ENCODE results near the gene ZP1. TPM values are rescaled to one million over a fixed set of nuclear protein-coding genes. Genes with fewer than 3 reads are reported as not detected.
A peak's percentile ranks its signal among the peaks of the same experiment; 100 is the strongest.

The ZP1 gene
- total RNA-seq, 4 donors from 2014 or later, result 0.26 TPM; not detected in 3

GRCh38 chr11:60880643-60881282 is 13.4 kb downstream of the ZP1 start:
- DNase-seq (ENCODE audit: extremely low spot score), result no peak
- no peak overlapping the region for H3K27ac ChIP-seq (replicated peaks in 1 of 4)
- H3K9me3 ChIP-seq, result no peaks in the 10 kb centered on the region
- no peak for TF ChIP-seq POLR2AphosphoS5 (IDR thresholded peaks at IDR 0.05)
- TF ChIP-seq EP300 (IDR thresholded peaks at IDR 0.05), result no peak
- TF ChIP-seq, protein P1, sequence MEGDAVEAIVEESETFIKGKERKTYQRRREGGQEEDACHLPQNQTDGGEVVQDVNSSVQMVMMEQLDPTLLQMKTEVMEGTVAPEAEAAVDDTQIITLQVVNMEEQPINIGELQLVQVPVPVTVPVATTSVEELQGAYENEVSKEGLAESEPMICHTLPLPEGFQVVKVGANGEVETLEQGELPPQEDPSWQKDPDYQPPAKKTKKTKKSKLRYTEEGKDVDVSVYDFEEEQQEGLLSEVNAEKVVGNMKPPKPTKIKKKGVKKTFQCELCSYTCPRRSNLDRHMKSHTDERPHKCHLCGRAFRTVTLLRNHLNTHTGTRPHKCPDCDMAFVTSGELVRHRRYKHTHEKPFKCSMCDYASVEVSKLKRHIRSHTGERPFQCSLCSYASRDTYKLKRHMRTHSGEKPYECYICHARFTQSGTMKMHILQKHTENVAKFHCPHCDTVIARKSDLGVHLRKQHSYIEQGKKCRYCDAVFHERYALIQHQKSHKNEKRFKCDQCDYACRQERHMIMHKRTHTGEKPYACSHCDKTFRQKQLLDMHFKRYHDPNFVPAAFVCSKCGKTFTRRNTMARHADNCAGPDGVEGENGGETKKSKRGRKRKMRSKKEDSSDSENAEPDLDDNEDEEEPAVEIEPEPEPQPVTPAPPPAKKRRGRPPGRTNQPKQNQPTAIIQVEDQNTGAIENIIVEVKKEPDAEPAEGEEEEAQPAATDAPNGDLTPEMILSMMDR (IDR thresholded peaks at IDR 0.05), result no peak
- TF ChIP-seq POLR2A (IDR thresholded peaks at IDR 0.05; ENCODE audit: low read depth), result no peak
- no peaks in the 10 kb centered on the region for H3K27me3 ChIP-seq
- H3K36me3 ChIP-seq, result peaks cover 0 to 37% (median 20%) of the 10 kb centered on the region in 4 donors
- H3K4me1 ChIP-seq, result peaks cover 17 to 29% (median 22%) of the 10 kb centered on the region in 4 donors
- intact Hi-C loops (cut with DNase I), result no loop called here
- WGBS, result 84% methylated on average over 8 of the region's 8 CpGs
- H3K4me3 ChIP-seq, result no peak overlapping the region

DNA sequence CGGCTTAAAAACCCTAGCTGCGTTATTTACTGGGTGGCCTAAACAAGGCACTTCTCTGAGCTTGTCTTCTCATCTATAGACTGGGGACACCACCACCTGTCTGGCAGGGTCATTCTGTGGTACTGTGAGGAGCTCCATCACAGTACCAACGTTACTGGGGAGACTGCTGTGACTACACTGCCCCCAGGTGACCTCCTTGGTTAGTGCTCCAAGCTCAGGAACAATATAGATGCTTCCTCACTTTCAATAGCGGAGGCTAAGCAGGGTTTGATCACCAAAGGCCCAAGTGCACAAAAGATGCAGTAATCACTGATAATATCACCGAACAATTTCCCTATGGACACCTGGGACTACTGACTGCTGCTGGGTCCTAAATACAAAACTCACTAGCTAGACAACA is 20.2 kb downstream of the ZP1 start:
- no peak overlapping the region for H3K4me3 ChIP-seq
- H3K27me3 ChIP-seq, result no peaks in the 10 kb centered on the region
- DNase-seq (ENCODE audit: extremely low spot score), result no peak
- intact Hi-C loops (cut with DNase I), result no loop called here
- peaks cover 3 to 44% (median 25%) of the 10 kb centered on the region in 4 donors for H3K36me3 ChIP-seq
- no peaks in the 10 kb centered on the region for H3K9me3 ChIP-seq
- no peak for TF ChIP-seq POLR2AphosphoS5 (IDR thresholded peaks at IDR 0.05)
- TF ChIP-seq, protein P1 (IDR thresholded peaks at IDR 0.05), result peak in 2 of 3 experiments; percentile 50 to 51
- H3K4me1 ChIP-seq, result peaks cover 0 to 15% (median 2%) of the 10 kb centered on the region in 4 donors
- WGBS, result 74% methylated on average over 4 of the region's 5 CpGs
- H3K27ac ChIP-seq (replicated peaks in 1 of 4), result no peak overlapping the region

DNA sequence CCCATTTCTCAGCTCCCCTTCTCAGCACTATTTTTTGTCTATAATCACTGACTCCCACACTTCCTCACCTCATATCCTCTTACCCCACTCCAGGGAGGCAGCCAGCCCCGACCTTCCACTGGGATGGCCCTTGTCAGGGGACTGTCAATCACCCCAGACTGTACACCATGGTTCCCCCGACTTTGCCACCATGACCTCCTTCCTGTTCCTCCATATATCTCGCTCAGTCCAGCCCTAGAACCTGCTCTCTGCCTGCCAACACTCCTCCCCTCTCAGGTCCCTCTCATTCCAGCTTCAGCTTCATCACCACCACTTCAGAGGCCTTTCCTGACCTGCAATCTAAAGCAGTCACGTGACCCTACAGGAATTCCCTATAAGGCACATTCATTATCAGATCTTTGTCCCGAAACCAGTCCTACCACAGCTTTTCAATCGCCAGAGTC is 22.5 kb downstream of the ZP1 start:
- intact Hi-C loops (cut with DNase I), result no loop called here
- Histone ChIP-seq H3K4me3 (no peak overlapping the region), H3K27ac (replicated peaks in 1 of 4) (no peak overlapping the region), H3K36me3 (peaks cover 17 to 68% (median 48%) of the 10 kb centered on the region in 4 donors), H3K27me3 (no peaks in the 10 kb centered on the region), H3K9me3 (no peaks in the 10 kb centered on the region), H3K4me1 (peaks cover 0 to 15% (median 2%) of the 10 kb centered on the region in 4 donors)
- no peak for DNase-seq (ENCODE audit: extremely low spot score)
- no peak for TF ChIP-seq POLR2A (IDR thresholded peaks at IDR 0.05; ENCODE audit: low read depth)
- no peak for TF ChIP-seq POLR2AphosphoS5 (IDR thresholded peaks at IDR 0.05)
- WGBS, result 71% methylated on average over 6 of the region's 6 CpGs

DNA sequence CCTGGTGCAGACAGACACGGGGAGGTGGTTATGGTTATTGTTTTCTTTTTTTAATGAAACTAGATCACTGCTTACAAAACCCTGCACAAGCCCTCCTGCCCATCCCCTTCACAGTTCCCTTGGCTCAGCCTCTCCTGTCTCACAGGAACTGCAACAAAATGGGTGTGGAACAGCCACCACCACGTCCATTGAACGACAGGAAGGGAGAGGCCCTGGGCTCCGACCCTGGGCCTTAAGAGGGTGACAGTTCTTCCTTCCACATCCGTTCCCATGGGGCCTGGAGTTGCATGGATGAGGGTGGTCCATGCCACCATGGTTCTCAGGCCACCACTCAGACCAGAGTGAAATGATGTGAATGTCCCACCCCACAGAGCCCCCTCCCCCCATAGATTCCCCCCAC is 23.4 kb downstream of the ZP1 start:
- no peaks in the 10 kb centered on the region for H3K9me3 ChIP-seq

DNA sequence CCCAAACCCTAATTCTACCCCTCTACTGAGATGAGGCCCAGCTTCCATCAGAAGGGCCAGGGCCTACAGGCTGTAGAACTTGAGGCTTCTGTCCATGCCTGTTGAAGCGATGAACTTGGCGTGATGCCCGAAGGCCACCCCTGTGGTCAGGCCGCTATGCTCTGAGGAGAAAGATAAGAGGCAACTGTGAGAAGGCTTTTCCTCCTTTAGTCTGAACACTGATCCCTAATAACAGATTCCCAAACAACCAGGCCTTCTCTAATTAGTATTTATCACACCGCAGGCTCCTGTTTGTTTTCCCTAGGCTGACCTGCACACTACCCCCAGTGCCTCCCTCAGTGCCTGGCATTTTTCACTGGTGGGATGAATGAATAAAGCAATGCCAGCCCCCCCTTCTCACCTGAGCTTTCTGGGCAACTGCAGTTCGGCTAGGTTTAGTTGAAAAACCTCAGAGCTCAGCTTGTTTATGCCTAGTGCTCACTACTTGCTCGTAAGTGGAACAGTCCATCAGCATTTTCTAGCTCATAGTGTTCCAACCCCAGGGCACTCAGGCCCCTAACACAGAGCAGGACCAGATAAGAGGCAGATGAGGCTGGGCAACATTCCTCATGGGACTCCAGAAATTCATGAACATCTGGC is 23.9 kb downstream of the ZP1 start:
- no peaks in the 10 kb centered on the region for H3K27me3 ChIP-seq
- intact Hi-C loops (cut with DNase I), result no loop called here
- H3K4me1 ChIP-seq, result peaks cover 0 to 15% (median 2%) of the 10 kb centered on the region in 4 donors
- H3K4me3 ChIP-seq, result no peak overlapping the region
- no peaks in the 10 kb centered on the region for H3K9me3 ChIP-seq
- DNase-seq (ENCODE audit: extremely low spot score), result no peak
- WGBS, result 62% methylated on average over 5 of the region's 7 CpGs
- no peak overlapping the region for H3K27ac ChIP-seq (replicated peaks in 1 of 4)
- H3K36me3 ChIP-seq, result peaks cover 22 to 81% (median 62%) of the 10 kb centered on the region in 4 donors
- TF ChIP-seq, protein P1 (IDR thresholded peaks at IDR 0.05), result no peak
- TF ChIP-seq POLR2AphosphoS5 (IDR thresholded peaks at IDR 0.05), result no peak
- no peak for TF ChIP-seq POLR2A (IDR thresholded peaks at IDR 0.05; ENCODE audit: low read depth)
- TF ChIP-seq EP300 (IDR thresholded peaks at IDR 0.05), result no peak

More for the DNA sequence above, 23.4 kb downstream of the ZP1 start:
- DNase-seq (ENCODE audit: extremely low spot score), result no peak
- Histone ChIP-seq H3K4me1 (peaks cover 0 to 15% (median 2%) of the 10 kb centered on the region in 4 donors), H3K4me3 (no peak overlapping the region), H3K36me3 (peaks cover 17 to 76% (median 56%) of the 10 kb centered on the region in 4 donors), H3K27me3 (no peaks in the 10 kb centered on the region), H3K27ac (replicated peaks in 1 of 4) (no peak overlapping the region)
- intact Hi-C loops (cut with DNase I), result no loop called here
- 59% methylated on average over 5 of the region's 5 CpGs for WGBS
- TF ChIP-seq, protein P1 (IDR thresholded peaks at IDR 0.05), result no peak
- TF ChIP-seq POLR2AphosphoS5 (IDR thresholded peaks at IDR 0.05), result no peak
- TF ChIP-seq EP300 (IDR thresholded peaks at IDR 0.05), result no peak
- TF ChIP-seq POLR2A (IDR thresholded peaks at IDR 0.05; ENCODE audit: low read depth), result no peak

All from esophagus muscularis mucosa (tissue), 4 donors.